ENCODE measurements around the gene IFIT2. TPM values are rescaled to one million over a fixed set of nuclear protein-coding genes. Genes with fewer than 3 reads are reported as not detected.

IFIT2 gene
- total RNA-seq, 1 experiment from 2014 or later, result 0.15 TPM

- Mint-ChIP-seq H3K4me3 (no peak overlapping the region), H3K36me3 (no peaks in the 10 kb centered on the region), H3K9me3 (no peaks in the 10 kb centered on the region; the same call in 1 of the 2 replicates), H3K27me3 (ENCODE audit: low read depth) (no peaks in the 10 kb centered on the region), H3K27ac (no peak overlapping the region), H3K4me1 (peaks cover 2% of the 10 kb centered on the region; the same call in 1 of the 2 replicates)
- ChIA-PET POLR2A (interaction anchor here (0.6 kb wide), 1 partner anchor 68 kb away, joined by 3 read pairs; no protein-coding TSS in a partner anchor), CTCF (no interaction called here)
- no peak for ATAC-seq
- DNase-seq (ENCODE audit: low spot score), result no peak
- TF ChIP-seq ZNF121 (CRISPR knock-in tag; IDR thresholded peaks at IDR 0.05), result no peak
- no peak for TF ChIP-seq TEAD1 (CRISPR knock-in tag; IDR thresholded peaks at IDR 0.05)
- TF ChIP-seq ZNF219 (CRISPR knock-in tag; IDR thresholded peaks at IDR 0.05; ENCODE audit: borderline replicate concordance), result no peak
- TF ChIP-seq ZNF317 (CRISPR knock-in tag; IDR thresholded peaks at IDR 0.05; ENCODE audit: borderline replicate concordance, low read depth), result no peak
- no peak for TF ChIP-seq ZNF671 (CRISPR knock-in tag; IDR thresholded peaks at IDR 0.05)
- TF ChIP-seq ZNF281 (CRISPR knock-in tag; IDR thresholded peaks at IDR 0.05), result no peak
- TF ChIP-seq CREB1 (CRISPR knock-in tag; IDR thresholded peaks at IDR 0.05), result no peak
Measured at GRCh38 chr10:89296220-89296648, 5.6 kb upstream of the IFIT2 start.

GRCh38 chr10:89297356-89297755 is 4.5 kb upstream of the IFIT2 start:
- TF ChIP-seq ZNF219 (CRISPR knock-in tag; IDR thresholded peaks at IDR 0.05; ENCODE audit: borderline replicate concordance) (no peak), SMAD3 (CRISPR knock-in tag; IDR thresholded peaks at IDR 0.05; ENCODE audit: borderline replicate concordance) (no peak), USF1 (CRISPR knock-in tag; IDR thresholded peaks at IDR 0.05) (no peak), AFF4 (CRISPR knock-in tag; IDR thresholded peaks at IDR 0.05; ENCODE audit: borderline replicate concordance) (no peak), ZBTB43 (CRISPR knock-in tag; IDR thresholded peaks at IDR 0.05) (no peak), NFATC4 (CRISPR knock-in tag; IDR thresholded peaks at IDR 0.05) (no peak), FOXP1 (CRISPR knock-in tag; IDR thresholded peaks at IDR 0.05; ENCODE audit: borderline replicate concordance) (no peak), PRDM15 (CRISPR knock-in tag; IDR thresholded peaks at IDR 0.05) (no peak), TP53 (CRISPR knock-in tag; IDR thresholded peaks at IDR 0.05) (no peak), ZNF512 (CRISPR knock-in tag; IDR thresholded peaks at IDR 0.05; ENCODE audit: borderline replicate concordance) (no peak), EMX1 (CRISPR knock-in tag; IDR thresholded peaks at IDR 0.05) (no peak), TEAD1 (CRISPR knock-in tag; IDR thresholded peaks at IDR 0.05) (no peak), MLX (CRISPR knock-in tag; IDR thresholded peaks at IDR 0.05) (no peak), TEAD4 (CRISPR knock-in tag; IDR thresholded peaks at IDR 0.05) (no peak)
- Mint-ChIP-seq H3K4me3 (no peak overlapping the region), H3K36me3 (no peaks in the 10 kb centered on the region), H3K27ac (no peak overlapping the region), H3K9me3 (no peaks in the 10 kb centered on the region; the same call in 1 of the 2 replicates), H3K4me1 (peaks cover 14% of the 10 kb centered on the region), H3K27me3 (ENCODE audit: low read depth) (no peaks in the 10 kb centered on the region)
- ChIA-PET CTCF (interaction anchor here (0.6 kb wide), 1 partner anchor 38 kb away, joined by 4 read pairs; no protein-coding TSS in a partner anchor), POLR2A (no interaction called here)
- ATAC-seq (no peak), DNase-seq (ENCODE audit: low spot score) (no peak)
